ENCODE data around the gene C11orf87.

Gene C11orf87

GRCh38 chr11:109421981-109422869, at the start of gene C11orf87:
Gene C11orf87, plus strand, starts transcription at chr11:109422190. Its CDS starts 1,444 bp downstream, at chr11:109423634.
- Histone ChIP-seq H3K9ac (ENCODE audit: low read depth, low read length) (peak within 1 kb of the TSS; percentile 33), H3K36me3 (ENCODE audit: insufficient read depth, low read length) (no peaks in the 10 kb centered on the region), H3K9me3 (ENCODE audit: control insufficient read depth, insufficient read depth, low read length) (no peaks in the 10 kb centered on the region), H3K4me1 (ENCODE audit: insufficient read depth, low read length) (no peaks in the 10 kb centered on the region)

- H3K9ac ChIP-seq (ENCODE audit: low read depth, low read length), result no peak overlapping the region
- no peaks in the 10 kb centered on the region for H3K36me3 ChIP-seq (ENCODE audit: insufficient read depth, low read length)
- H3K9me3 ChIP-seq (ENCODE audit: control insufficient read depth, insufficient read depth, low read length), result no peaks in the 10 kb centered on the region; the same call in 1 of the 2 replicates
- no peaks in the 10 kb centered on the region for H3K4me1 ChIP-seq (ENCODE audit: insufficient read depth, low read length)
Measured at GRCh38 chr11:109374032-109374431, 48.0 kb upstream of the C11orf87 start.

- H3K9me3 ChIP-seq (ENCODE audit: control insufficient read depth, insufficient read depth, low read length), result no peaks in the 10 kb centered on the region; the same call in 1 of the 2 replicates
- no peaks in the 10 kb centered on the region for H3K36me3 ChIP-seq (ENCODE audit: insufficient read depth, low read length)
- no peaks in the 10 kb centered on the region for H3K4me1 ChIP-seq (ENCODE audit: insufficient read depth, low read length)
- H3K9ac ChIP-seq (ENCODE audit: low read depth, low read length), result no peak overlapping the region
Measured at GRCh38 chr11:109374441-109374840, 47.5 kb upstream of the C11orf87 start.

- Histone ChIP-seq H3K9ac (ENCODE audit: low read depth, low read length) (no peak overlapping the region), H3K36me3 (ENCODE audit: insufficient read depth, low read length) (no peaks in the 10 kb centered on the region), H3K4me1 (ENCODE audit: insufficient read depth, low read length) (no peaks in the 10 kb centered on the region), H3K9me3 (ENCODE audit: control insufficient read depth, insufficient read depth, low read length) (no peaks in the 10 kb centered on the region)
Measured at GRCh38 chr11:109377039-109377742, 44.8 kb upstream of the C11orf87 start.

GRCh38 chr11:109378034-109378433, 44.0 kb upstream of the C11orf87 start:
- H3K9ac ChIP-seq (ENCODE audit: low read depth, low read length), result no peak overlapping the region

GRCh38 chr11:109383306-109383705, 38.7 kb upstream of the C11orf87 start:
- H3K9me3 ChIP-seq (ENCODE audit: control insufficient read depth, insufficient read depth, low read length), result no peaks in the 10 kb centered on the region
- no peak overlapping the region for H3K9ac ChIP-seq (ENCODE audit: low read depth, low read length)
- no peaks in the 10 kb centered on the region for H3K36me3 ChIP-seq (ENCODE audit: insufficient read depth, low read length)
- no peaks in the 10 kb centered on the region for H3K4me1 ChIP-seq (ENCODE audit: insufficient read depth, low read length)

More at GRCh38 chr11:109378034-109378433, 44.0 kb upstream of the C11orf87 start:
- no peaks in the 10 kb centered on the region for H3K9me3 ChIP-seq (ENCODE audit: control insufficient read depth, insufficient read depth, low read length)
- no peaks in the 10 kb centered on the region for H3K4me1 ChIP-seq (ENCODE audit: insufficient read depth, low read length)
- no peaks in the 10 kb centered on the region for H3K36me3 ChIP-seq (ENCODE audit: insufficient read depth, low read length)

GRCh38 chr11:109384873-109385272, 37.1 kb upstream of the C11orf87 start:
- Histone ChIP-seq H3K4me1 (ENCODE audit: insufficient read depth, low read length) (peaks cover 12% of the 10 kb centered on the region), H3K9me3 (ENCODE audit: control insufficient read depth, insufficient read depth, low read length) (no peaks in the 10 kb centered on the region), H3K36me3 (ENCODE audit: insufficient read depth, low read length) (no peaks in the 10 kb centered on the region), H3K9ac (ENCODE audit: low read depth, low read length) (no peak overlapping the region)

- H3K9me3 ChIP-seq (ENCODE audit: control insufficient read depth, insufficient read depth, low read length), result peaks cover 3% of the 10 kb centered on the region; the same call in 1 of the 2 replicates
- peaks cover 15% of the 10 kb centered on the region for H3K4me1 ChIP-seq (ENCODE audit: insufficient read depth, low read length)
- H3K9ac ChIP-seq (ENCODE audit: low read depth, low read length), result no peak overlapping the region
- H3K36me3 ChIP-seq (ENCODE audit: insufficient read depth, low read length), result no peaks in the 10 kb centered on the region
Measured at GRCh38 chr11:109388982-109389381, 33.0 kb upstream of the C11orf87 start.

GRCh38 chr11:109390752-109391151, 31.2 kb upstream of the C11orf87 start:
- no peaks in the 10 kb centered on the region for H3K36me3 ChIP-seq (ENCODE audit: insufficient read depth, low read length)
- H3K4me1 ChIP-seq (ENCODE audit: insufficient read depth, low read length), result peaks cover 15% of the 10 kb centered on the region
- H3K9ac ChIP-seq (ENCODE audit: low read depth, low read length), result no peak overlapping the region; the same call in 1 of the 2 replicates
- peaks cover 3% of the 10 kb centered on the region; the same call in 1 of the 2 replicates for H3K9me3 ChIP-seq (ENCODE audit: control insufficient read depth, insufficient read depth, low read length)

- H3K4me1 ChIP-seq (ENCODE audit: insufficient read depth, low read length), result no peaks in the 10 kb centered on the region
- no peaks in the 10 kb centered on the region for H3K9me3 ChIP-seq (ENCODE audit: control insufficient read depth, insufficient read depth, low read length)
- H3K9ac ChIP-seq (ENCODE audit: low read depth, low read length), result no peak overlapping the region
- H3K36me3 ChIP-seq (ENCODE audit: insufficient read depth, low read length), result no peaks in the 10 kb centered on the region
Measured at GRCh38 chr11:109401545-109401944, 20.4 kb upstream of the C11orf87 start.

- no peaks in the 10 kb centered on the region for H3K9me3 ChIP-seq (ENCODE audit: control insufficient read depth, insufficient read depth, low read length)
- no peak overlapping the region for H3K9ac ChIP-seq (ENCODE audit: low read depth, low read length)
- no peaks in the 10 kb centered on the region for H3K36me3 ChIP-seq (ENCODE audit: insufficient read depth, low read length)
- no peaks in the 10 kb centered on the region for H3K4me1 ChIP-seq (ENCODE audit: insufficient read depth, low read length)
Measured at GRCh38 chr11:109405671-109406070, 16.3 kb upstream of the C11orf87 start.

- Histone ChIP-seq H3K4me1 (ENCODE audit: insufficient read depth, low read length) (no peaks in the 10 kb centered on the region), H3K36me3 (ENCODE audit: insufficient read depth, low read length) (no peaks in the 10 kb centered on the region), H3K9ac (ENCODE audit: low read depth, low read length) (no peak overlapping the region), H3K9me3 (ENCODE audit: control insufficient read depth, insufficient read depth, low read length) (no peaks in the 10 kb centered on the region)
Measured at GRCh38 chr11:109416601-109417000, 5.4 kb upstream of the C11orf87 start.

GRCh38 chr11:109422870-109423465, 978 bp downstream of the C11orf87 start:
- H3K9me3 ChIP-seq (ENCODE audit: control insufficient read depth, insufficient read depth, low read length), result no peaks in the 10 kb centered on the region
- H3K36me3 ChIP-seq (ENCODE audit: insufficient read depth, low read length), result no peaks in the 10 kb centered on the region
- H3K4me1 ChIP-seq (ENCODE audit: insufficient read depth, low read length), result no peaks in the 10 kb centered on the region
- H3K9ac ChIP-seq (ENCODE audit: low read depth, low read length), result peak overlapping the region; percentile 33; the same call in 1 of the 2 replicates

GRCh38 chr11:109423466-109424190, 1.6 kb downstream of the C11orf87 start:
- Histone ChIP-seq H3K9ac (ENCODE audit: low read depth, low read length) (peak overlapping the region; percentile 33; the same call in 1 of the 2 replicates), H3K4me1 (ENCODE audit: insufficient read depth, low read length) (no peaks in the 10 kb centered on the region), H3K9me3 (ENCODE audit: control insufficient read depth, insufficient read depth, low read length) (no peaks in the 10 kb centered on the region), H3K36me3 (ENCODE audit: insufficient read depth, low read length) (no peaks in the 10 kb centered on the region)
